PC-3 (cell line): Measurements from ENCODE around the gene RCE1.

ENCODE experiments used
- EZH2phosphoT487 ChIP-seq: fragments of 300-600 bp; sonication (generic); IDR thresholded peaks from 2 replicates; pipeline ENCODE4 v1.6.1; 2018; ENCODE audit warnings: mild to moderate bottlenecking, antibody characterized with exemption, low read length, borderline replicate concordance
- TF ChIP-seq, protein P1 (sequence below): fragments of 300-600 bp; sonication (generic); conservative IDR thresholded peaks from 2 replicates; pipeline ENCODE4 v1.5.1; 2017; ENCODE audit warnings: antibody characterized with exemption, low read depth, mild to moderate bottlenecking, low read length

DNA sequence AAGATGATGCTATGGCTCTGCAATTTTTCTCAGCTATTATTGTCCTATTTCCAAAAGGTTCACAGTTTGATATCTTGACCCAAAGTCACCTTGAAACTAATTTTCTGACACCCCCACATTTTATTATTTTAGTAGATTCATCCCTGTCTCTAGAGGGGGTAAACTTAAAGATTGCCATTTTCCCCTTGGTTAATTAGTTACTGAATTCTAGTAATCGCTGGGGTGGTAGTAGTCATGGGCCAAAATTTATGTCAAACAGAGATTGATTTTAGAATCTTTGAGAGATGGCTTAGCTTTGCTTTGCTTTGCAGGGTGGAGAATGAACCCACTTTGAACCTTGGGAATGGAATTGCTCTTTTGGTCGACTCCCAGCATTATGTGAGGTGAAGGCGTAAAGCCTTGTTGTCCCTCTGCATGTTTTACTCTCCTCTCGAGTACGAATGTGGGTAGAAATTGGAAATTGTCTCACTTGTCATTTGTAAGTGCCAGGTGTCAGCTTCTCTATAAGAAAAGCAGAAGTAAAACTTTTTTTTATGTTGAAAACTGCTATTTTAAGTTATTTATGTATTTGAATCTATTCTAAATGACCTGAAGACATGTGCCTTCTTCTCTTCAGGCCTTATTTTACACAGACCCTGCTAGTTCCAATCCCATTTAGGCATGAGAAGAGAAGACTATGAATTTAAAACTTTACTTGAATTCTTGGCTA is 42.4 kb upstream of the RCE1 start:
- TF ChIP-seq, protein P1, sequence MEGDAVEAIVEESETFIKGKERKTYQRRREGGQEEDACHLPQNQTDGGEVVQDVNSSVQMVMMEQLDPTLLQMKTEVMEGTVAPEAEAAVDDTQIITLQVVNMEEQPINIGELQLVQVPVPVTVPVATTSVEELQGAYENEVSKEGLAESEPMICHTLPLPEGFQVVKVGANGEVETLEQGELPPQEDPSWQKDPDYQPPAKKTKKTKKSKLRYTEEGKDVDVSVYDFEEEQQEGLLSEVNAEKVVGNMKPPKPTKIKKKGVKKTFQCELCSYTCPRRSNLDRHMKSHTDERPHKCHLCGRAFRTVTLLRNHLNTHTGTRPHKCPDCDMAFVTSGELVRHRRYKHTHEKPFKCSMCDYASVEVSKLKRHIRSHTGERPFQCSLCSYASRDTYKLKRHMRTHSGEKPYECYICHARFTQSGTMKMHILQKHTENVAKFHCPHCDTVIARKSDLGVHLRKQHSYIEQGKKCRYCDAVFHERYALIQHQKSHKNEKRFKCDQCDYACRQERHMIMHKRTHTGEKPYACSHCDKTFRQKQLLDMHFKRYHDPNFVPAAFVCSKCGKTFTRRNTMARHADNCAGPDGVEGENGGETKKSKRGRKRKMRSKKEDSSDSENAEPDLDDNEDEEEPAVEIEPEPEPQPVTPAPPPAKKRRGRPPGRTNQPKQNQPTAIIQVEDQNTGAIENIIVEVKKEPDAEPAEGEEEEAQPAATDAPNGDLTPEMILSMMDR: no peak
- no peak for TF ChIP-seq EZH2phosphoT487
